Measurements from ENCODE around the gene SMG6. TPM values are rescaled to one million over a fixed set of nuclear protein-coding genes. Genes with fewer than 3 reads are reported as not detected.
A peak's percentile ranks its signal among the peaks of the same experiment; 100 is the strongest.

SMG6 gene
- total RNA-seq, 1 donor from 2014 or later = 10.3 TPM

DNA sequence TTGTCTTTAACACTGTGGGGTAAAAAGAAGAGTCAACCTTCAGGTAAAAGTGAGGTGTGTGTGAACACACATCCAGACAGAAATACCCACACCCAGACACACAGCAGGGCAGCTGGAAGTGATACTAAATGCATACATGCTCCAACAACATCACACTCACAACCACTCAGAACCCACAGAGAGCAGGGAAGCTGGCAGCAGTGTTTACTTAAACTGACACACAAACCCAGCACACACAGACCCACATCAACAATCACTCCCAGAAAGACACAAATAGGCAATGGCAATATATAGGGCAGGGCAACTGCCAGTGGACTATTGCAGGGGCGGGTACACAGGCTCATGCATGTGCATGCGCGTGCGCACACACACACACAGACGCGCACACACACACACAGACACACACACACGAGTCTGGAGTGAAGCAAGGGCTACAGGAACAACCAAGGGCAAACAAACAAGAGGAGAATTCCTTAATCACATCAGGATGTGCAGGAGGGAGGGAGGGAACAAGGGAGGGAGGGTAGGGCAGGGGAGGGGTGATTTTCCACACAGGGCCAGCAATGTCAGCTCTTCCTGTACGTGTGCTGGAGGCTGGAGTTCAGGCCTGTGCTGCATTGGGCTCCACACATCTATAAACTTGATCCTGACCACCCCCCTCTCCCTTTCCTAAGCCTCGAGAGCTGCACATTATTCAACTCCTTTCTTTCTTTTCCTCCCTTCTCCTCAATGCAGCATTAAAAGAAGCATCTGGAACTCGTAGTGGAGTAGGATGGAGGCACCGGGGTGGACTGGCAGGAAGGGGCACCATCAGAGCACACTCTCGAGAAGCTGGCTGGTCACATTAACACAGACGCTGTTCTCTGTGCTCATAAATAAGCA lies 218.6 kb downstream of the SMG6 start:
- ATAC-seq = peak; percentile 40
- no peak for DNase-seq (ENCODE audit: low spot score)

DNA sequence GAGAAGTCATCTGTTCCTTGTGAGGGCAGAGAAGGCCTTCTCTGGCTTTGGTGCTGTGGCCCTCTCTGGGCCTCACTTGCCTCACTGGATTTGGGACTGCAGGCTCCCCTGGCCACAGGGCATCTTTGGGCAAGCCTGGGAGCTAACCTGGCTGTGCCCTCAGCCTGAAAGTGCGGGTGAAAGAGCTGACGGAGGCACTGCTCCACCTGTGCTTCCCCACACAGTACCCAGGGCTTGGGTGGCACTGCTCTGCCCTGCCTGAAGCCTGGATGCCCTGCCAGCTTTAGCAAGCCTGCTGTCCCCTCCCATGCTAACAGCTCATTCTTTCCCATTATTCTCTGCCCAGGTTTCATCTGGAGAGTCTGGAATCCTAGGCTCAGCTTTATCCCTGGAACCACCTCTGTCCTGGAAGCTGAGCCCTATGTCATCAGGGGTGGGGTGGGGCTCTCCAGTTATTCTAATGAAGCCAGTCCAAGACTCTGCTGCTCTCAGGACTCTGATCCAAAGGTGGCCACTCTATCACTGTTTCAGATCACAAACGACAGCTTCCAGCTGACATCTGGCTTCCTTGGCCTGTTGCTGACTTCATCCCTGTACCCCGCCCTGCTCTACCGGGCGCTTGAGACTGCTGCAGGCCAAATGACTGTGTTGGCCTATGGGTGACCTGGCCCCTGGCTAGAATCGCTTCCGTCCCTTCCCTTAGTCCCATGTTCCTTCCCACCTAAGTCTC lies 219.4 kb downstream of the SMG6 start:
- no peak for DNase-seq (ENCODE audit: low spot score)
- ATAC-seq = peak; percentile 8

DNA sequence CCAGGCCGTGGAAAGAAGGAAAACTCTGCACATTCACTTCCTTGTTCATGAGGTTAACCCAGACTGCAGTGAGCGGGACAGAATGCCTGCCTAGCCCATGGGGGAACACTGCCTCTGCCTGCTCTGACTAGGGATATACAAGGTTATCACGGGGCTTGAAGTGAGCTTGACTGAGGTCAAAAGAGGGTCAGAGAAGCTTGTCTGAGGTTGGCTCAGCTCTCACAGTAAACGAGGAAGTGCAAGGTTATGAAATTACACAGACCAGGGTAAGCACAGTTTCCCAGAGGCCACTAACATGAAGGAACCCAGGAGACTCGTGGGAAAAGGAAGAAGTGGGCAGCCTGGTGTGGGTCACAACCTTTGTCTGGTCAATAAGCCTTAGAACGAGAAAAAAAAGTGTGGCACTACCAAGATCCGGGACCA lies 220.0 kb downstream of the SMG6 start:
- ATAC-seq = peak; percentile 65
- DNase-seq (ENCODE audit: low spot score) = no peak

DNA sequence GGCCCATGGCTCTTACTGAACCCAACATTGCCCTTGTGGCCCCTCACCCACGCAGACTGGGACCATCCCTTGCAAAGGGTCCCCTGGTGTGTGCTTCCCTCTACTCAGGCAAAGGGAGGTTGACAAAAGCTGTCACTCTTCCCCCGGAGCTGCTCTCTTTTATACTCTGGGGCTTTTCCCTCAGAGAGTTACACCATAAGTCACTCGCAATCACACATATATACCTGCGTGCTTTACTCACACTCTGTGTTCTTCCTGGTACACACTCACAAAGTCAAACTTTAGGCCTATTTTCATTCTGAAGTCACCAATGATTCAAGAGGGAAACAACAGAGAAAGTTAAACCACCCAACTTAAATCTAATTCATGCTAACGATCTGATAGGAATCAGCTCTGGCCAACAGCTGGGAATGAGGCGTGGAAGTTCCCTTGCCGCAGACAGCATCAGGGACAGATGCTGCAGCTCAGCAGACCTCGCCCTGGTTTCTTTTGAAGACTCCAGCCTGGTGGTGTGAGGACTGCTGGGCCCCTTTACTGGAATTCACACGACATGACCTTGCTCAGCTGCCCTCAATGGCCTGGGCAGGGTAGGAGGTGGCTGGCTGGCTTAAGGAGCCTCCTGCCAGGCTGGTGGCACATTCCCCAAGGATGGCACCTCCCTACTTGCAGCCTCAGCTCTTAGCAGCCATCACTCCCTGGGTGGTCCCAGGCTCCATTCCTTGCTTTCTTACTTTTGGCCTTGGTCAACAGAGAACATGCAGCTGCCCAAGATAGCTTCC lies 221.4 kb downstream of the SMG6 start:
- ATAC-seq (no peak), DNase-seq (ENCODE audit: low spot score) (no peak)

DNA sequence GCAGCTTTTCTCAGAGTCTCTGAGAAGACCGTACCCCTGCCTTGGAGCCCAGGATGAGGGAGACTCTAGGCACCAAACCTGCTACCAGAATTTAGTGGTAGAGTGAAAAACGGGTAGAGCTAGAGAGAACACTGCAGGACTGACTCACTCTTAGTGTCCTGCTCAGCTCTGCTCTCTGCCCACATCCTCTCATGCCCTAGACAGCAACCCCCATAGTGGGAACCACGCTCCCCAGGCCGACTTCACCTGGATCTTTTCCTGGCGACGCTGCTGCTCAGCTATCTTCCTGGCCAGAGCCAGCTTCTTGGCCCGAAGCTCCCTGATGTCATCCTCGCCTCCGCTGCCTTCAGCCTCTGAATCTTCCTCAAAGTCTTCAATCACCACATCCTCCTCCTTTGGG lies 222.0 kb downstream of the SMG6 start:
- ATAC-seq (no peak), DNase-seq (ENCODE audit: low spot score) (no peak)

DNA sequence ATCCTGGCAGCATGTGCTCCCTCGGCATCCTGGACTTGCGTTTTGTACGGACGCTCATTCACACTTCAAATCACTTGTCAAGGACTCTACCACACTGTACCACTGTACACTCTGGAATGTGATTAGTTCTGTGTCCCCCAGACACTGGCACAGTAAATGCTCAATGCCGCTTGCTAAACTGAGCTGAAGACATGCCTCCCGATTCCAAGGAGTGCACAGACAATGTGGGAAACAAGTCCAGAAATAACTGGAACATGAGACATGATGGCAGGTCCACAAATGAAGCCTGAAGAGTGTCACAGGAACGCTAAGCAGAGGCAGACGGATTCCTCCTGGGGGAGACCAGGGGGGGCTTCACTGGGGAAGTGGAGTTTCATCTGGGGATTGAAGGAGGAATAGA lies 226.5 kb downstream of the SMG6 start:
- ATAC-seq = no peak
- no peak for DNase-seq (ENCODE audit: low spot score)

DNA sequence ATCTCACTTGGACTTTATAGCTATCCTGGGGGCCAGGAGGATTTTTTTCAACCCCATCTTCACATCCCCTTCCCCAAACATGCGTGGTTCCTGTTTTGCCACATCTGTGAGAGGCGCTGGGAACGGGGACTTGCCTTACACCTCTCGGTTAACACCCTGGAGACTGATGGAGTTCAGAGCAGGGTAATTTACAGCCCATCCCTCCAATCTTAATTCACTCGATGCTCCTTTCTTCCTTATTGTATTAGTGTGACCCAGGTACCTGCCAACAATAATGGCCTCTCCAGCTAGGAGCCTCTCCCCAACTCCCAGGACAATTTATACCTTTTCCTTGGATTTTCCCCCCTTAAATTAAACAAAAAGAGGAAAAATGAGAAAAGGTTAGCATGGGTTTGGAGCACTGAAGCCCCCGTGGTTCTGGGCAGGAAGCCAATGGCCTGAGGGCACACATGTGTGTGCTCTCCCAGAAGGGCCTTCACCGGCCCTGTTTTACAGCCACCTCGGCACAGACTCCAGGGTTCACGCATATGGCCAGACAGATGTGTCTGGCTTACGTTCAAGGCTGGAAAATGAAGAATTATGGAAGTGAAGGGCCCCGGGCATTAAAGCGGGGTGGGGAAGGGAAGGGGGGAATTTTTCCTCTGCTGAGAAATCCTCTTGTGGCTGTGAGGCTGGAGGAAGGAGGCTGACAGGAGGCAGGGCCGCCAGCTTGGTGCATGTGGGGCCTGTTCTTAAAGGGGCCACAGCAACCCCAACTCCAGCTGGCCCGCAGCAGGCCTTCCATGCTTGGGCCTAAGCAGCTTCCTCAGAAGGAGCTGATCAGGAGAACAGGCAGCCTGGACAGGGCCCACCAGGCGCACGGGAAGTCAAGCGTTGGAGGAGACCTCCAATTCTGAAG lies 227.2 kb downstream of the SMG6 start:
- no peak for ATAC-seq

DNA sequence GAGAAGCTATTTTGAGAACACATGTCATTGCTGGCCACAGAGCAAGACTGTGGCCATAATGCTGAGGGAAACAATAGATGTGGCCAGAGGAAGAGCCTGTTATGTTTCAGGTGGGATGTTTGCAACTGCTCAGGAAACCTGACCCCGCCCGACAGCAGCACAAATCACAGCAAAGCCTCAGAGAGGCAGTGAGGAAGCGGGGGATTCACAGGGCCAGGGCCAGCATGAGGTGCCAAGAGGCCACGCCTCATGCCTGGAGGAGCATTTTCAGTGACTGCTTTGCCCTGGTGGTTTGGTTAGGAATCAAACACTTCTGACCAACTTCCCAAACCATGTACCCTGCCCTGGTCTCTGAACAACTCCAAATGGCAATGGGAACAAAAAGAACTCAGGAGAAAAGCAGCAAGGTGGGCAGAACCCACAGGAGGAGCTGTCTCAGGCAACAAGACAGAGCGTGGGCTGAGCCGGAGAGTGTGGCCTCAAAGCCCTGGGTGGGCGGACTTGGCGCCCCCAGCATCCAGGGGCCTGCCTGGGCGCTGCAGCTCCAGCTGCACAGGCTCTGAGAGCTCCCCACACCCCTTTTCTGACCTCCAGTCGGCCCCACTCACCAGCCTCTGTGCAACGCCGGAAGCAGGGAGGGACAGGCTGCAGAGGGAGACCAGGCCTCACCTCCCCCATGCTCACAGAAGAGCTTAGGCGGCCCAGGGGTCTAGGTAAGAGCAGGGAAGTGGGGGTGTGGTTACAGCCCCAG lies 228.1 kb downstream of the SMG6 start:
- ATAC-seq (no peak), DNase-seq (ENCODE audit: low spot score) (no peak)

More for the DNA sequence above, 227.2 kb downstream of the SMG6 start:
- no peak for DNase-seq (ENCODE audit: low spot score)

DNA sequence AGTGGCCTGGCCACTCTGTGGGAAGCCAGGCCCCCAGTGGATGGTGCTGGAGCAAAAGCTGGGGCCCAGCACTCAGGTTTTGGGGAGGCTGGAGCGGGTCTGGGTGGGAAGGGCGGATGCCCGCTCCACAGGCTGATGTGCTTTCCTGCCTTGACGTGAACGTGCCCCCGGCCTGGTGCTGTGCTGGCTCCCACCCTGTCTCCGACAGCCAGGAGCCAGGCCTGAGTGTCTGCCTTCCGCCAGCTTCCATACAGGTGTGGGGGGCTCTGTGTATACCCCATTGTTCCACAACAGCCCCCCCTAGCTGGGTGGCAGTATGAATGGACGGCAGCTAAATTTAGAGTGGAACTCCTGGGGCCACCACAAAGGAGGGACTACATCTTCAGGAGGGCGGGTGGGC lies 228.7 kb downstream of the SMG6 start:
- DNase-seq (ENCODE audit: low spot score) = no peak
- no peak for ATAC-seq

DNA sequence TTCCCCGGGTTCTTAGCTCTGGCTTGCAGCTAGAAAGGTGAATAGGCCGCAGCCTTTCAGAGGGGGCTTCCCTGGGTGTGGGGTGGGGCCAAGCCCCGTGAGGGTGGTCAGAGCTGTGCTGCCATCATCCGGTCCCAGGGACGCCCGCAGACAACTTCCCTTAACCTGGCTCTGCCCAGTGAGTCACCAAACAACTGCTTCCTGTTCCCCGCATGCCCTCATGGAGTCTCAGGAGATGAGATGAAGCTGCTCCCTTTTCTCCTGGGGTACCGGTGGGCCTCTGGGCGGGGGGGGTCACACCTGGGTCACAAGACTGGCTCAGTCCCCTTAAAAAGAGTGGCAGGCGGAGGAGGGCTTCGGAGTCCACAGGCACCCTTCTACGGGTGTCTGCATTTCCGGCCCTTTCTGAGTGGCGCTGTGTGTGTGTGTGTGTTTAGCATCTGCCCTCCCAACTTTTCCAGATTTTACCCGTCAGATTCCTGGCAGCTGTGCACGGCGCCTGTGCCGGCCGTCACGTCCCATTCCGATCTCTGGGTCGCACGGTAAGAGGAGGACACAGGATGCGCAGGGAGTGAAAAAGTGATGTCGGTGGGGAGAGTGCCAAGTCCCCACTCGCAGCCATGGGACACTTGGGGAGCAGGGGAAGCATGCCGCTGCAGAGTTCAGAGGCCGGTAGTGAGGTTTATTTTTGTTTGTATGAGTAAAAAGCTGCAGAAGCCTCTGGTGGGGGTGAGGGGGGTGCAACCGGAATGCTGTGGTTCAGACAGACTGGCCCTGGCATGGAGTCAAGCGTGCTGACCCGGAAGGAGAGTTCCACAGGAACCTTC lies 231.9 kb downstream of the SMG6 start:
- ATAC-seq = peak; percentile 33
- peak; percentile 69 for DNase-seq (ENCODE audit: low spot score)

DNA sequence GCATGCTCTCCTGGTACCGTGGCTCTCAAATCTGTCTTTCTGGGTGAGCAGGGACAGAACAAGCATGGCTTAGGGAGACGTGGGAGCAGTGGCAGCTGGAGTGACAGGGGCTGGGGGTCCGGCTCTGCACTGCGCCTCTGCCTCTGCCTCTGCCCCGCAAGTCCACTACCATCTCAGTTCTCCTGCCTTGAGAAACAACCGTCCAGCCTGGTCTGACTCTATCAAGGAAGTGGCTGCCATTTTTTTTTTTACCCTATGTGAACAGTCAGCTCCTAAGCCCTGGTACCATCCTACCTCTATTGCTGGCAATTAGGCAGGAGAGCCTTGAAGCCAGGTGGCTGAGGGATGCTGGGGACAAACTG lies 232.6 kb downstream of the SMG6 start:
- DNase-seq (ENCODE audit: low spot score) (no peak), ATAC-seq (no peak)

DNA sequence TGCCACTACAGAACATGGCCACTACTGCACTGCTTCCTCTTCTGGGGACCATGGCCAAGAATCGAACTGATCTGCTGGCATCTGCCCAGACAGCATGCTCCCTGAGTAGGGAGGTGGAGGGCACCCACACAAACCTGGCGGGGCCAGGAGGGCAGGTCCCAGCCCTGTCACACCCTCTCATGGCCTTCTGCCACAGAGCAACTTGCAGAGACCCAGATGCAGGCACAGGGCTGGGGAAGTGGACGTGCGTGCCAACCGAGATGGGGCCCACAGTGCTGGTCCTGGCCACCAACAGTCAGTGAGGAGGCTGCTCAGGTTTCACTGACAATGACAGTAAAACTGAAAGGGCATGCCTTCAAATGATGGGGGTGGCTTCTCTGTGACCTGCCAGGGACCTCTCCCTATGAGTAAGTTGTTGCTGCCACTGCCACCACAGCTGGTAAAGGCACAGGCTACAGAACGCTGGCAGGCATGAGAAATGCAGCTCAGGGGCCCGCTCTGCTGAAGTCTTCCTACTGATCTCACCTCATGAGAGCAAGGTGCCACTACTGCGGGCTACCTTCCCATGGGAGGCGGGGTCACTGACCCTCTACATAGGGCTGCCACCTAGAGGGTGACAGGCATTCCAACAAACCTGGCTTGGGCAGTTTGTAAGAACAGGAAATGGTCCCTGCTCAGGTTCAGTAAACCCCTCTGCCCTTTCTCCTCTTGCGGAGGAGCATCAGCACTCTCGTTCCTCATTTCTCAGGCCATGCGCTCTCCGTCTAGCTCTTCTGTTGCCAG lies 233.2 kb downstream of the SMG6 start:
- ATAC-seq (peak; percentile 81), DNase-seq (ENCODE audit: low spot score) (peak; percentile 90)

DNA sequence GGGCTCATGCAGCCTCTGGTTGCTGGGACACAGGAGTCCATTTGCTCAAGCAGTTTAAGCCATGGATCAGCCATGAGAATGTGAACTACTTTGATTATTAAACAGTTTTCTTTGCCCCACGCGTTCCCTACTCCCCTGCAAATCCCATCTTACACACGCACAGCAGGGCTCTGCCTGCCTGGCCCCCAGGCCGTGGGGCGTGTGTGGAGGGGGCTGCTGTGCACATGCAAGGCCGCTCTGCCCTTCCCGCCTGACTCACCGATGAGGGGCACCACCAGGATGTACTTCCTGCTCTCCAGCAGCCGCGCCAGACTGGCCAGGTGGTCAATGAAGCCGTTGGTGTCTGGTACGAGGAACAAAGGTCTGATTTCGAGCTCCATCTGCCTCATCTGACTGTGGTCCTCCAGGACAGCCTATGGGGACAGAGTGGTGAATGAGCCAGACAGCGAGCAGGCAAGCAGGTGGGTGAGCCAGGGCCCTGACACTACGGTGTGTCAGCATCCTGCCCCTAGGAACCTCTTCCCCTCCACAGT lies 235.0 kb downstream of the SMG6 start:
- no peak for DNase-seq (ENCODE audit: low spot score)

DNA sequence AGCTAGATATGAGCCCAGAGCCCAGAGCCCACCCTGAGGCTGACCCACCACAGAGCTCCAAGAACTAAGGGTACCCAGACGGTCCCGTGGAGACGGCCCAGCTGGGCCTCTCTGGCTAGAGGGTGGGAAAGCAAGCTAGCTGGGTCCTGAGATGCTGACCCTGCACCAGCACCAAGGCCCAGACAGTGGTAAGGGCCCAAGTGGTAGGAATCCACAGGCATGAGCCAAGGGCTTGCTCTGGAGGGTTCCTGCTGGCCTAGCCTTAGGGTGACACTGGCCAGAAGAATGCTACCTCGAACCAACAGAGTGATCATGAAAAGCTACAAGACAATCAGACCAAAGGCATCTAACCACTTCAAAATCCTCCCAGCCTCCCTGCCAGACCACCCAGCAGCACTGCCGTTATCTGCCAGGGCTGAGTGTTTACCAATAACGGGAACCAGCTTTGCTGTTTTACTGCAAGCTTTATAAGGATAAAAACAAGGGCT lies 235.5 kb downstream of the SMG6 start:
- no peak for DNase-seq (ENCODE audit: low spot score)

More for the DNA sequence above, 235.0 kb downstream of the SMG6 start:
- no peak for ATAC-seq

DNA sequence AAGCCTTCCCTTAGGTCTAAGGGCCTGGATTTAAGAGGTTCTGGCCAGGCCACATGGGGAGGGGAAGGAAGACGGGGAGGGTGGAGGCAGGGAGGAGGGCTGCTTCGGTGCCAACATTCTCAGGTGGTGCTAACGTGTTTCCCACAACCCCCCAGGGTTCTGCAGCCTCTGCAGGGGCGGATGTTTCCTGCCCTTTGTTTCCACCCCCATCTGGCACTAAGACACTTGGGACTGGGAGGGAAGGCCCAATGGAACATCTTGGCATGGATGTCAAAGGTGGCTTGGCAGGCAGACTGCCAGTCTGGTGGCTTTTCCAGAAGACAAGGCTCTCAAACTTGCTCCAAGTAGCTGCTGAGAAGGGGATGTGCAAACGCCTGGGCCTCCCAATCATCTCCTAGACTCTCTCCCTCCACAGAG lies 236.0 kb downstream of the SMG6 start:
- ATAC-seq = no peak
- no peak for DNase-seq (ENCODE audit: low spot score)

More for the DNA sequence above, 235.5 kb downstream of the SMG6 start:
- ATAC-seq = no peak

DNA sequence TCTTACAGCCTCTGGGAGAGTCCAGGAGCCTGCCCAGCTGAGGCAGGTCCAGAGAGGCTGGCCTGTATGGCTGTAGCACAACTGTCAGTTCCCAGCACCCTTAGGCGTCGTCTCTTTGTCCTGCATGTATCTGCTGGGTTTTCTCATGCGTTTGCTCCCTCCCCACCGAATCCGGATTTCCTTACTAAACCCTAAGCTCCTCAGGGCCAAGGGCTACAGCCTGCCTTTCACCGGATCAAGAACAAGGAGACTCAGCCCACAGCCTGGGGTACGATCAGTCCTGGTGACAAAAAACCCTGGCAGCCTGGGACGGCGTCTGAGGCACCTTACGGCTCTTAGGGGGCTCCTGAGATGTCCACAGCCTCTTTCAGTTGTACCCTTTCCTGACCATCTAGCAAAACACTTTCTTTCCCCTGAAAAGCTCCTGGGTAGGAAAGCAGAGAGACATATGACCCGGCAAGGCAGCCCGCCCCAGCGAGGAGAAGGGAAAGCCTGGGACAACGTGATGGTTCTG lies 236.5 kb downstream of the SMG6 start:
- no peak for ATAC-seq
- DNase-seq (ENCODE audit: low spot score) = no peak

DNA sequence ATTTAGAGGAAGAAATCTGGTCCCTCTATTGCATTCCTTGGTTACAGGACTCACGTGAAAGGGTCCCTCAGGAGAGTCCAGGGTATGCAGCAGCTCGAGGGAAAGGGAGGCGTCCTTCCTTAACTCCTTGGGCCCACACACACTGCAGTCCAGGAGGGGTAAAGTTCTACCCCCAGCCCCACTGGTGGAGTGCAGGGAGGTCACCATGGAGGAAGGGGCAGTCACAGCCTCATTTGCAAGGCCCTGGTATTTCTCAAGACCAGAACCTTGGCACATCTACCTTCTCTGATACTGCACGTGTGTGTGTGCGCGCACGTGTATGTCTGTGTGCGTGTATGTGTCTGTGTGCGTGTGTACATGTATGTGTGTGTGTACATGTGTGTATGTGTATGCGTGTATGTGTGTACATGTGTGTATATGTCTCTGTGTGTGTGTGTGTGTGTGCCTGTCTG lies 237.6 kb downstream of the SMG6 start:
- ATAC-seq = no peak
- DNase-seq (ENCODE audit: low spot score) = no peak
